Keratinocyte (primary cell): ENCODE measurements around the gene SEC14L1. TPM values are rescaled to one million over a fixed set of nuclear protein-coding genes. Genes with fewer than 3 reads are reported as not detected.

Experiments
- DNase-seq: peaks from one replicate; pipeline ENCODE4 v3.0.0-alpha.2; 2011; ENCODE audit warnings: low read depth, missing footprints, low spot score
- FAIRE-seq: peaks from 2 replicates; lab custom pipeline; 2011; peaks lifted over from hg19 to GRCh38; lab: Jason Lieb, UNC
- H2AFZ ChIP-seq: 2 replicates; pipeline ENCODE4 v1.6.0; 2012; ENCODE audit warnings: low read length, control low read depth, inconsistent platforms; ENCODE audit not compliant: control insufficient read depth
- H3K27ac ChIP-seq: 2 replicates; pipeline ENCODE4 v1.5.1; 2011; ENCODE audit warnings: low read length; ENCODE audit not compliant: control insufficient read depth, insufficient read depth
- H3K27me3 ChIP-seq: 3 replicates; pipeline ENCODE4 v1.6.0; 2011; ENCODE audit warnings: low read length; ENCODE audit not compliant: control insufficient read depth, insufficient read depth; ENCODE audit errors: extremely low read depth
- H3K36me3 ChIP-seq, 2 experiments: 2 replicates in 1 of 2; 3 replicates in 1 of 2; pipeline ENCODE4 v1.5.1; 2011; ENCODE audit warnings: low read length in 2 of 2, mild to moderate bottlenecking in 1 of 2; ENCODE audit not compliant: control insufficient read depth in 2 of 2, insufficient read depth in 2 of 2; ENCODE audit errors: extremely low read depth in 1 of 2
- H3K4me1 ChIP-seq: 3 replicates; pipeline ENCODE4 v1.5.1; 2011; ENCODE audit warnings: low read length; ENCODE audit not compliant: control insufficient read depth, insufficient read depth; ENCODE audit errors: extremely low read depth
- H3K4me2 ChIP-seq: 3 replicates; pipeline ENCODE4 v1.6.0; 2011; ENCODE audit warnings: low read depth, low read length; ENCODE audit not compliant: control insufficient read depth, insufficient read depth; ENCODE audit errors: extremely low read depth
- H3K4me3 ChIP-seq, 3 experiments: fragments of 200-600 bp in 1 of 3; sonication (generic) in 1 of 3; 2 replicates in 2 of 3; 3 replicates in 1 of 3; pipeline ENCODE4 v1.5.1; 2011 to 2016; ENCODE audit warnings: low read length in 3 of 3, mild to moderate bottlenecking in 3 of 3, control low read depth in 2 of 3, inconsistent platforms in 1 of 3, low read depth in 1 of 3, mixed read lengths in 1 of 3, mixed run types in 1 of 3, moderate library complexity in 1 of 3; ENCODE audit not compliant: control insufficient read depth in 2 of 3, insufficient read depth in 2 of 3; ENCODE audit errors: extremely low read depth in 1 of 3
- H3K79me2 ChIP-seq: 2 replicates; pipeline ENCODE4 v1.6.0; 2012; ENCODE audit warnings: low read length; ENCODE audit not compliant: control insufficient read depth, insufficient read depth
- H3K9ac ChIP-seq: 3 replicates; pipeline ENCODE4 v1.6.0; 2011; ENCODE audit warnings: low read length; ENCODE audit not compliant: control insufficient read depth, insufficient read depth; ENCODE audit errors: extremely low read depth
- H3K9me1 ChIP-seq: 3 replicates; pipeline ENCODE4 v1.6.0; 2011; ENCODE audit warnings: low read length; ENCODE audit not compliant: control insufficient read depth, insufficient read depth; ENCODE audit errors: extremely low read depth
- H3K9me3 ChIP-seq: 2 replicates; pipeline ENCODE4 v1.5.1; 2012; ENCODE audit warnings: low read depth, low read length; ENCODE audit not compliant: control insufficient read depth
- H4K20me1 ChIP-seq: 3 replicates; pipeline ENCODE4 v1.6.0; 2011; ENCODE audit warnings: low read length; ENCODE audit not compliant: control insufficient read depth, insufficient read depth; ENCODE audit errors: extremely low read depth
- EZH2 ChIP-seq: IDR thresholded peaks from one replicate; pipeline ENCODE4 v1.6.1; 2012; ENCODE audit warnings: inconsistent platforms, mild to moderate bottlenecking, low read length, moderate library complexity
- dilution Hi-C: fragments of 300-500 bp; cut with MboI; formaldehyde crosslinking; loops from one replicate; pipeline ENCODE4 v1.7.0; 2020; ENCODE audit warnings: low sequenced_read_pairs; ENCODE audit not compliant: extremely low pct_ligation_motif_present
- polyA plus RNA-seq, 5 experiments: library from polyadenylated mRNA; depleted of rRNA in 3 of 5; stranded (reverse) in 3 of 5; stranded (forward) in 1 of 5; unstranded in 1 of 5; fragments of >200 nt; gene quantifications; 1 replicate in 1 of 5; 2 replicates in 3 of 5; 3 replicates in 1 of 5; pipeline versions ENCODE4 v1.2.1 to v1.2.3, GENCODE V29; 2011 to 2012; ENCODE audit warnings: missing spikeins in 2 of 5, low read depth in 1 of 5, low replicate concordance in 1 of 5
- TF ChIP-seq, protein P1 (sequence below), 3 experiments: IDR thresholded peaks in 1 of 3; conservative IDR thresholded peaks in 1 of 3; optimal IDR thresholded peaks in 1 of 3; 2 replicates in 2 of 3; 3 replicates in 1 of 3; pipeline versions ENCODE3 to v1.5.1; 2011; ENCODE audit warnings: low read length in 3 of 3, mild to moderate bottlenecking in 3 of 3, moderate library complexity in 2 of 3, control low read depth in 1 of 3, inconsistent platforms in 1 of 3; ENCODE audit not compliant: insufficient read depth in 2 of 3; ENCODE audit errors: extremely low read depth in 1 of 3

The SEC14L1 gene
- polyA plus RNA-seq, 1 donor (not counting 4 experiments of a cell fraction or from before 2014, with no cell fraction given): 35.6 TPM

DNA sequence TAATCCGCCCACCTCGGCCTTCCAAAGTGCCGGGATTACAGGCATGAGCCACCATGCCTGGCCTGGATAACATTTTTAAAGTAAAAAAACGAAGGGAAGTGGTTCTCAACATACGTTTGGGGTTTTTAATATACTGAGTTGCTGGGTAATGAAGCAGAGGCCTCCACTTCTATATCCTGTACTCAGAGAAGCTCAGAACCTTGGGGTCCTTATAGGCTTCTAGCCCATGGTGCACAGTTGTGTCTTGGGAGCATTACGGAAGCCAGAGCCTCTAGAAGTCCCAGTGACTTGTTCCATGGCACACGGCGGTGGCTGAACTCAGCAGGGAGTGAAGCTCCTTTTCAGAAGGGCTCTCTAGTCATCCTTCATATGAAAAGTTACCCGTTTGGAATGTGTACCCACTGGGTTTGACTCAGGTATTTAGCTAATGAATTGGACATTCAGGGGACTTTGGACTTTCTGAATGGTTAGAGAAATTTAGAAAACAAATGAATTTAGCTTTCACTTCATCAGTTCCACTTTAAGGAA is 67.0 kb downstream of the SEC14L1 start:
- no peak overlapping the region for H3K27ac ChIP-seq
- H3K4me1 ChIP-seq: no peaks in the 10 kb centered on the region
- H4K20me1 ChIP-seq: no peaks in the 10 kb centered on the region
- H3K36me3 ChIP-seq: peaks cover 33 to 39% of the 10 kb centered on the region in 2 experiments
- H3K9ac ChIP-seq: no peak overlapping the region
- H3K9me3 ChIP-seq: no peaks in the 10 kb centered on the region
- H3K9me1 ChIP-seq: no peaks in the 10 kb centered on the region
- no peaks in the 10 kb centered on the region for H3K27me3 ChIP-seq
- dilution Hi-C loops: no loop called here
- DNase-seq: no peak
- FAIRE-seq: no peak
- H3K4me3 ChIP-seq: no peak overlapping the region
- H2AFZ ChIP-seq: no peak overlapping the region
- no peaks in the 10 kb centered on the region for H3K79me2 ChIP-seq
- H3K4me2 ChIP-seq: no peak overlapping the region
- no peak for TF ChIP-seq EZH2
- TF ChIP-seq, protein P1, sequence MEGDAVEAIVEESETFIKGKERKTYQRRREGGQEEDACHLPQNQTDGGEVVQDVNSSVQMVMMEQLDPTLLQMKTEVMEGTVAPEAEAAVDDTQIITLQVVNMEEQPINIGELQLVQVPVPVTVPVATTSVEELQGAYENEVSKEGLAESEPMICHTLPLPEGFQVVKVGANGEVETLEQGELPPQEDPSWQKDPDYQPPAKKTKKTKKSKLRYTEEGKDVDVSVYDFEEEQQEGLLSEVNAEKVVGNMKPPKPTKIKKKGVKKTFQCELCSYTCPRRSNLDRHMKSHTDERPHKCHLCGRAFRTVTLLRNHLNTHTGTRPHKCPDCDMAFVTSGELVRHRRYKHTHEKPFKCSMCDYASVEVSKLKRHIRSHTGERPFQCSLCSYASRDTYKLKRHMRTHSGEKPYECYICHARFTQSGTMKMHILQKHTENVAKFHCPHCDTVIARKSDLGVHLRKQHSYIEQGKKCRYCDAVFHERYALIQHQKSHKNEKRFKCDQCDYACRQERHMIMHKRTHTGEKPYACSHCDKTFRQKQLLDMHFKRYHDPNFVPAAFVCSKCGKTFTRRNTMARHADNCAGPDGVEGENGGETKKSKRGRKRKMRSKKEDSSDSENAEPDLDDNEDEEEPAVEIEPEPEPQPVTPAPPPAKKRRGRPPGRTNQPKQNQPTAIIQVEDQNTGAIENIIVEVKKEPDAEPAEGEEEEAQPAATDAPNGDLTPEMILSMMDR (optimal IDR thresholded peaks at IDR 0.05 in 1 of 3, IDR thresholded peaks at IDR 0.05 in 1 of 3, conservative IDR thresholded peaks at IDR 0.05 in 1 of 3; ENCODE audit: extremely low read depth in 1 of 3, insufficient read depth in 2 of 3, low read length in 3 of 3): no peak

DNA sequence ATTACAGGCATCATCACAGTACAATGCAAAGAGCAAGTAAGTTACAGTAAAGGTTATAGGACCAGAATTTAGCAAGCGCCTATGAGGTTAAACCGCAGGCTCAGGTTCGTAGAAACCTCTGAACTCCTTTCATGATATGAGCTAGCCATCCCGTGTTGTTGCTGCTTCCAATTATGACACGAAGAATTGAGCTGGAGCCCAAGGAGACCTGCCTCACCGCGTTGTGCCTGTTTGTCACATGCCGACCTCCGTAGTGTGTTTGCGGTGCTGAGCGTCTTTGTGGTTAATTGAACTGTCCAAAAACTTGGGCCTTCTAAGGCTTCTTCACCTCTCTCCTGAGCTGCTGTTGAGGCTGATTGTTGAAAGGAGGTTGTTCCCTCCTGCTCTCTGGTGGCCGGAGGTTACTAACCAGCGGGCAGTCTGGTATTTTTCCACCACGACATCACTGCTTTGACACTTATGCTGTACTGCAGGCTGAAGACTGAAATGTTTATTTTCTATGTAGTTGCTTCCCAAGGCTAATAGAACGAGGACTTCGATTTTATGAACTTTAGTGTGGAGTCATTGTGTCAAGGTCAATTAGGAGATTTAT is 67.5 kb downstream of the SEC14L1 start:
- no peak for TF ChIP-seq EZH2
- TF ChIP-seq, protein P1 (optimal IDR thresholded peaks at IDR 0.05 in 1 of 3, IDR thresholded peaks at IDR 0.05 in 1 of 3, conservative IDR thresholded peaks at IDR 0.05 in 1 of 3; ENCODE audit: extremely low read depth in 1 of 3, insufficient read depth in 2 of 3, low read length in 3 of 3): no peak
- H3K4me3 ChIP-seq: no peak overlapping the region
- no peaks in the 10 kb centered on the region for H3K4me1 ChIP-seq
- H4K20me1 ChIP-seq: no peaks in the 10 kb centered on the region
- dilution Hi-C loops: no loop called here
- no peak overlapping the region for H3K4me2 ChIP-seq
- H3K27ac ChIP-seq: no peak overlapping the region
- no peaks in the 10 kb centered on the region for H3K9me3 ChIP-seq
- DNase-seq: no peak
- H3K36me3 ChIP-seq: peaks cover 32 to 43% of the 10 kb centered on the region in 2 experiments
- H3K9me1 ChIP-seq: no peaks in the 10 kb centered on the region
- H3K79me2 ChIP-seq: no peaks in the 10 kb centered on the region
- no peak overlapping the region for H3K9ac ChIP-seq
- H3K27me3 ChIP-seq: no peaks in the 10 kb centered on the region
- no peak for FAIRE-seq
- H2AFZ ChIP-seq: no peak overlapping the region
